ENCODE data around the gene DCP1A.

Gene DCP1A

GRCh38 chr3:53238886-53239285 lies 108.5 kb downstream of the DCP1A start:
- no peak for ATAC-seq
- TF ChIP-seq BACH2 (CRISPR knock-in tag; IDR thresholded peaks at IDR 0.05; ENCODE audit: borderline replicate concordance) (no peak), ZFP3 (CRISPR knock-in tag; IDR thresholded peaks at IDR 0.05) (no peak), TCF4 (CRISPR knock-in tag; IDR thresholded peaks at IDR 0.05; ENCODE audit: borderline replicate concordance) (no peak), PATZ1 (CRISPR knock-in tag; IDR thresholded peaks at IDR 0.05; ENCODE audit: borderline replicate concordance) (no peak)

GRCh38 chr3:53238051-53238850 lies 109.1 kb downstream of the DCP1A start:
- ATAC-seq, result peak; percentile 93
- TF ChIP-seq OSR1 (CRISPR knock-in tag; IDR thresholded peaks at IDR 0.05), result no peak
- TF ChIP-seq TCF4 (CRISPR knock-in tag; IDR thresholded peaks at IDR 0.05; ENCODE audit: borderline replicate concordance), result no peak
- TF ChIP-seq ZFP30 (CRISPR knock-in tag; IDR thresholded peaks at IDR 0.05), result 0 out of 2 replicates have a peak, but pooled peaks have one; percentile 24
- TF ChIP-seq ISL1 (CRISPR knock-in tag; IDR thresholded peaks at IDR 0.05), result peak; percentile 78
- no peak for TF ChIP-seq ESRRG (CRISPR knock-in tag; IDR thresholded peaks at IDR 0.05)
- TF ChIP-seq ZFP3 (CRISPR knock-in tag; IDR thresholded peaks at IDR 0.05), result peak; percentile 51; the same call in 1 of the 2 replicates
- TF ChIP-seq ZNF8 (CRISPR knock-in tag; IDR thresholded peaks at IDR 0.05), result no peak
- TF ChIP-seq CSDC2 (CRISPR knock-in tag; IDR thresholded peaks at IDR 0.05), result peak; percentile 32; the same call in 1 of the 2 replicates
- TF ChIP-seq TOX (CRISPR knock-in tag; IDR thresholded peaks at IDR 0.05; ENCODE audit: borderline replicate concordance), result no peak

GRCh38 chr3:53236112-53236841 lies 111.1 kb downstream of the DCP1A start:
- TF ChIP-seq TSHZ2 (CRISPR knock-in tag; IDR thresholded peaks at IDR 0.05) (peak; percentile 95), GLIS3 (CRISPR knock-in tag; IDR thresholded peaks at IDR 0.05) (peak; percentile 56; the same call in 1 of the 2 replicates), PATZ1 (CRISPR knock-in tag; IDR thresholded peaks at IDR 0.05; ENCODE audit: borderline replicate concordance) (no peak), OSR1 (CRISPR knock-in tag; IDR thresholded peaks at IDR 0.05) (peak; percentile 87), ZNF70 (CRISPR knock-in tag; IDR thresholded peaks at IDR 0.05) (0 out of 2 replicates have a peak, but pooled peaks have one; percentile 31), PPARA (CRISPR knock-in tag; IDR thresholded peaks at IDR 0.05; ENCODE audit: borderline replicate concordance) (peak; percentile 85; the same call in 1 of the 2 replicates), BACH2 (CRISPR knock-in tag; IDR thresholded peaks at IDR 0.05; ENCODE audit: borderline replicate concordance) (peak; percentile 92), ZFP30 (CRISPR knock-in tag; IDR thresholded peaks at IDR 0.05) (peak; percentile 35; the same call in 1 of the 2 replicates), ZNF8 (CRISPR knock-in tag; IDR thresholded peaks at IDR 0.05) (no peak), ISL1 (CRISPR knock-in tag; IDR thresholded peaks at IDR 0.05) (peak; percentile 69), CSRNP3 (CRISPR knock-in tag; IDR thresholded peaks at IDR 0.05) (0 out of 2 replicates have a peak, but pooled peaks have one; percentile 68), ZNF565 (CRISPR knock-in tag; conservative IDR thresholded peaks at IDR 0.05; ENCODE audit: low read depth) (peak; percentile 95), ZFP3 (CRISPR knock-in tag; IDR thresholded peaks at IDR 0.05) (peak; percentile 93), CREB5 (CRISPR knock-in tag; IDR thresholded peaks at IDR 0.05; ENCODE audit: low read depth) (peak; percentile 86), ZC3H10 (CRISPR knock-in tag; IDR thresholded peaks at IDR 0.05) (peak; percentile 58; the same call in 1 of the 2 replicates), ESRRG (CRISPR knock-in tag; IDR thresholded peaks at IDR 0.05) (0 out of 2 replicates have a peak, but pooled peaks have one; percentile 33), TOX (CRISPR knock-in tag; IDR thresholded peaks at IDR 0.05; ENCODE audit: borderline replicate concordance) (peak; percentile 50; the same call in 1 of the 2 replicates), TCF4 (CRISPR knock-in tag; IDR thresholded peaks at IDR 0.05; ENCODE audit: borderline replicate concordance) (no peak), RARB (CRISPR knock-in tag; IDR thresholded peaks at IDR 0.05) (no peak), SNAI2 (CRISPR knock-in tag; IDR thresholded peaks at IDR 0.05) (peak; percentile 99), CSDC2 (CRISPR knock-in tag; IDR thresholded peaks at IDR 0.05) (peak; percentile 99), ARNTL (CRISPR knock-in tag; IDR thresholded peaks at IDR 0.05; ENCODE audit: borderline replicate concordance, low read depth) (no peak), POU6F1 (CRISPR knock-in tag; IDR thresholded peaks at IDR 0.05; ENCODE audit: borderline replicate concordance, low read depth) (no peak; the same call in 1 of the 2 replicates)

More at GRCh38 chr3:53236112-53236841, 111.1 kb downstream of the DCP1A start:
- peak; percentile 82 for ATAC-seq
